ENCODE results near the gene TMEM245.

TMEM245 gene

GRCh38 chr9:109020581-109021511 is 98.9 kb downstream of the TMEM245 start:
- no peak for DNase-seq

GRCh38 chr9:109020113-109020512 is 99.6 kb downstream of the TMEM245 start:
- DNase-seq: no peak

GRCh38 chr9:109019420-109019819 is 100.3 kb downstream of the TMEM245 start:
- DNase-seq: no peak

GRCh38 chr9:109017493-109017892 is 102.3 kb downstream of the TMEM245 start:
- no peak for DNase-seq

- DNase-seq: no peak
Measured at GRCh38 chr9:109017061-109017460, 102.7 kb downstream of the TMEM245 start.

GRCh38 chr9:109016132-109016531 is 103.6 kb downstream of the TMEM245 start:
- no peak for DNase-seq

GRCh38 chr9:109014608-109015280 is 105.0 kb downstream of the TMEM245 start:
- DNase-seq: no peak

- DNase-seq: no peak
Measured at GRCh38 chr9:109013679-109014607, 105.8 kb downstream of the TMEM245 start.

- DNase-seq: peak; percentile 89
Measured at GRCh38 chr9:109012876-109013678, 106.7 kb downstream of the TMEM245 start, which contains the start of gene CTNNAL1. Gene CTNNAL1, minus strand, starts transcription at chr9:109013499. Its CDS starts 57 bp downstream, at chr9:109013442.

- DNase-seq: peak; percentile 23
Measured at GRCh38 chr9:109012009-109012875, 107.5 kb downstream of the TMEM245 start.

- DNase-seq: no peak
Measured at GRCh38 chr9:109011231-109011671, 108.5 kb downstream of the TMEM245 start.

GRCh38 chr9:109010746-109011145 is 109.0 kb downstream of the TMEM245 start:
- DNase-seq: peak; percentile 48

GRCh38 chr9:109005678-109006077 is 114.1 kb downstream of the TMEM245 start:
- DNase-seq: no peak

GRCh38 chr9:109003116-109003515 is 116.6 kb downstream of the TMEM245 start:
- no peak for DNase-seq

- no peak for DNase-seq
Measured at GRCh38 chr9:109002141-109002540, 117.6 kb downstream of the TMEM245 start.

GRCh38 chr9:109001275-109001676 is 118.5 kb downstream of the TMEM245 start:
- no peak for DNase-seq

- no peak for DNase-seq
Measured at GRCh38 chr9:108997112-108997511, 122.6 kb downstream of the TMEM245 start.

- DNase-seq: no peak
Measured at GRCh38 chr9:108996643-108997042, 123.1 kb downstream of the TMEM245 start.

- DNase-seq: peak; percentile 10
Measured at GRCh38 chr9:108994695-108995094, 125.1 kb downstream of the TMEM245 start.

- DNase-seq: no peak
Measured at GRCh38 chr9:108991479-108991878, 128.3 kb downstream of the TMEM245 start.

GRCh38 chr9:108983885-108984284 is 135.9 kb downstream of the TMEM245 start:
- DNase-seq: no peak
